Gastrocnemius medialis (tissue), 4 donors: ENCODE results near the gene CERS1.

Experiments used
- CTCF ChIP-seq, 5 experiments: fragments of 450-650 bp in 3 of 5; fragments of 200-600 bp in 2 of 5; sonication (generic) in 2 of 5; IDR thresholded peaks in 4 of 5; conservative IDR thresholded peaks in 1 of 5; 1 replicate in 4 of 5; 2 replicates in 1 of 5; pipeline ENCODE4 v1.5.1; 2016 to 2019; ENCODE audit warnings: antibody characterized with exemption in 5 of 5, mild to moderate bottlenecking in 3 of 5, moderate library complexity in 3 of 5
- POLR2A ChIP-seq, 2 donors: fragments of 450-650 bp; IDR thresholded peaks; one replicate each; pipeline ENCODE4 v1.6.1; 2017; ENCODE audit warnings: antibody characterized with exemption in 2 of 2, mild to moderate bottlenecking in 2 of 2, moderate library complexity in 2 of 2

- TF ChIP-seq CTCF (IDR thresholded peaks at IDR 0.05 in 4 of 5, conservative IDR thresholded peaks at IDR 0.05 in 1 of 5) = no peak
- no peak for TF ChIP-seq POLR2A (IDR thresholded peaks at IDR 0.05)
Observed at GRCh38 chr19:18854982-18855381, 41.0 kb downstream of the CERS1 start.
